Neuronal stem cell (in vitro differentiated cells): Measurements from ENCODE around the gene USP9X.

Experiments
- DNase-seq: peaks from one replicate; pipeline ENCODE4 v3.0.0-alpha.2; 2013; ENCODE audit warnings: low spot score
- H2AFZ ChIP-seq: one replicate; pipeline ENCODE4 v1.6.1; 2013; ENCODE audit warnings: mild to moderate bottlenecking, low read length, inconsistent platforms
- H2AK5ac ChIP-seq: 2 replicates; pipeline ENCODE4 v1.6.1; 2013; ENCODE audit warnings: low read depth, mild to moderate bottlenecking, inconsistent platforms, low read length, moderate library complexity, mixed read lengths
- H2BK120ac ChIP-seq: 2 replicates; pipeline ENCODE4 v1.6.1; 2013; ENCODE audit warnings: low read depth, mild to moderate bottlenecking, inconsistent platforms, low read length, moderate library complexity, mixed read lengths
- H2BK12ac ChIP-seq: one replicate; pipeline ENCODE4 v1.6.1; 2013; ENCODE audit warnings: low read length, inconsistent platforms
- H2BK15ac ChIP-seq: 2 replicates; pipeline ENCODE4 v1.6.1; 2013; ENCODE audit warnings: mild to moderate bottlenecking, low read length, inconsistent platforms, mixed read lengths
- H2BK5ac ChIP-seq: one replicate; pipeline ENCODE4 v1.6.1; 2013; ENCODE audit warnings: inconsistent platforms, mild to moderate bottlenecking, low read length, moderate library complexity
- H3K14ac ChIP-seq: one replicate; pipeline ENCODE4 v1.6.1; 2013; ENCODE audit warnings: low read length, inconsistent platforms
- H3K18ac ChIP-seq: 2 replicates; pipeline ENCODE4 v1.6.1; 2013; ENCODE audit warnings: low read length, inconsistent platforms
- H3K23ac ChIP-seq: 2 replicates; pipeline ENCODE4 v1.6.1; 2013; ENCODE audit warnings: low read depth, mild to moderate bottlenecking, mixed read lengths, low read length, inconsistent platforms; ENCODE audit not compliant: poor library complexity
- H3K27ac ChIP-seq: replicated peaks from 3 replicates; pipeline ENCODE4 v1.5.1; 2013; ENCODE audit warnings: low read length, inconsistent platforms
- H3K27me3 ChIP-seq, 3 experiments: 2 replicates each; pipeline ENCODE4 v1.6.1; 2013; ENCODE audit warnings: low read length in 3 of 3, mild to moderate bottlenecking in 2 of 3, inconsistent platforms in 1 of 3, low read depth in 1 of 3, mixed read lengths in 1 of 3, moderate library complexity in 1 of 3; ENCODE audit not compliant: control insufficient read depth in 3 of 3, insufficient read depth in 3 of 3
- H3K36me3 ChIP-seq, 2 donors: replicated peaks in 1 of 2; 2 replicates each; pipeline ENCODE4 v1.6.1; 2013; ENCODE audit warnings: low read length in 2 of 2; ENCODE audit not compliant: control insufficient read depth in 2 of 2, insufficient read depth in 2 of 2
- H3K4ac ChIP-seq: 2 replicates; pipeline ENCODE4 v1.6.1; 2013; ENCODE audit warnings: inconsistent platforms, mild to moderate bottlenecking, low read length, moderate library complexity
- H3K4me1 ChIP-seq, 2 donors: 1 replicate in 1 of 2; 2 replicates in 1 of 2; pipeline ENCODE4 v1.6.1; 2013; ENCODE audit warnings: low read length in 2 of 2, low read depth in 1 of 2; ENCODE audit not compliant: control insufficient read depth in 2 of 2, insufficient read depth in 1 of 2
- H3K4me2 ChIP-seq: one replicate; pipeline ENCODE4 v1.6.1; 2013; ENCODE audit warnings: mild to moderate bottlenecking, low read length, inconsistent platforms; ENCODE audit not compliant: insufficient read depth, poor library complexity, severe bottlenecking
- H3K4me3 ChIP-seq, 2 donors: 2 replicates each; pipeline ENCODE4 v1.5.1; 2013; ENCODE audit warnings: low read length in 2 of 2, mild to moderate bottlenecking in 2 of 2, inconsistent platforms in 1 of 2, moderate library complexity in 1 of 2
- H3K79me1 ChIP-seq: one replicate; pipeline ENCODE4 v1.6.1; 2013; ENCODE audit warnings: low read depth, mild to moderate bottlenecking, inconsistent platforms, low read length, moderate library complexity
- H3K9ac ChIP-seq: one replicate; pipeline ENCODE4 v1.6.1; 2013; ENCODE audit warnings: mild to moderate bottlenecking, low read depth, low read length, inconsistent platforms; ENCODE audit not compliant: poor library complexity
- H3K9me3 ChIP-seq, 2 donors: replicated peaks in 1 of 2; 2 replicates each; pipeline versions ENCODE3 to v1.6.1; 2013; ENCODE audit warnings: low read length in 2 of 2, mild to moderate bottlenecking in 2 of 2, inconsistent platforms in 1 of 2, low read depth in 1 of 2, mixed read lengths in 1 of 2, moderate library complexity in 1 of 2; ENCODE audit not compliant: control insufficient read depth in 2 of 2, insufficient read depth in 1 of 2
- H4K8ac ChIP-seq: one replicate; pipeline ENCODE4 v1.6.1; 2013; ENCODE audit warnings: low read depth, mild to moderate bottlenecking, inconsistent platforms, low read length, moderate library complexity
- H4K91ac ChIP-seq: one replicate; pipeline ENCODE4 v1.6.1; 2013; ENCODE audit warnings: low read length, low read depth, mild to moderate bottlenecking, inconsistent platforms; ENCODE audit not compliant: poor library complexity
- WGBS, 2 donors: extraction: QIAGEN DNeasy Blood & Tissue Kit; methylation state at CpG; one replicate each; pipeline ENCODE4 v1.1.7; 2013; ENCODE audit warnings: missing lambda C conversion rate in 2 of 2, mixed read lengths in 1 of 2; ENCODE audit not compliant: insufficient read length in 2 of 2, insufficient replicate concordance in 1 of 2; ENCODE audit errors: extremely low coverage in 2 of 2; 5-methylcytosine and 5-hydroxymethylcytosine counted together

Gene USP9X

GRCh38 chrX:41153957-41154356, 68.7 kb downstream of the USP9X start:
- WGBS, 2 donors = no CpG with 5 or more reads among the region's 2 CpGs

GRCh38 chrX:41164449-41164848, 79.2 kb downstream of the USP9X start:
- H3K79me1 ChIP-seq = no peaks in the 10 kb centered on the region
- WGBS, 2 donors = no CpG with 5 or more reads among the region's 4 CpGs
- H2AFZ ChIP-seq = no peak overlapping the region
- no peak overlapping the region for H2BK120ac ChIP-seq
- H4K91ac ChIP-seq = no peak overlapping the region
- no peak overlapping the region for H3K18ac ChIP-seq
- H3K4me1 ChIP-seq = no peaks in the 10 kb centered on the region
- H2BK15ac ChIP-seq = no peak overlapping the region
- H3K9me3 ChIP-seq = no peaks in the 10 kb centered on the region
- no peak overlapping the region for H3K14ac ChIP-seq
- H3K23ac ChIP-seq = no peak overlapping the region
- H2AK5ac ChIP-seq = no peak overlapping the region
- H2BK12ac ChIP-seq = no peak overlapping the region
- DNase-seq = no peak
- no peak overlapping the region for H3K4me2 ChIP-seq
- no peak overlapping the region for H3K27ac ChIP-seq
- H3K4me3 ChIP-seq = no peak overlapping the region
- H3K27me3 ChIP-seq = no peaks in the 10 kb centered on the region
- H2BK5ac ChIP-seq = no peak overlapping the region
- H3K4ac ChIP-seq = no peak overlapping the region
- H3K36me3 ChIP-seq = peaks cover 0 to 84% of the 10 kb centered on the region in 2 donors
- no peak overlapping the region for H3K9ac ChIP-seq
- no peak overlapping the region for H4K8ac ChIP-seq

More at GRCh38 chrX:41153957-41154356, 68.7 kb downstream of the USP9X start:
- Histone ChIP-seq H3K9ac (no peak overlapping the region), H3K4me2 (no peak overlapping the region), H4K91ac (no peak overlapping the region), H3K27me3 (no peaks in the 10 kb centered on the region), H3K9me3 (no peaks in the 10 kb centered on the region), H3K18ac (no peak overlapping the region), H4K8ac (no peak overlapping the region), H2BK5ac (no peak overlapping the region), H2AK5ac (no peak overlapping the region), H3K4me3 (no peak overlapping the region), H3K27ac (no peak overlapping the region), H2BK120ac (no peak overlapping the region), H3K36me3 (peaks cover 0 to 90% of the 10 kb centered on the region in 2 donors), H3K4me1 (no peaks in the 10 kb centered on the region), H2BK15ac (no peak overlapping the region), H3K14ac (no peak overlapping the region), H2AFZ (no peak overlapping the region), H3K23ac (no peak overlapping the region), H3K79me1 (no peaks in the 10 kb centered on the region), H3K4ac (no peak overlapping the region), H2BK12ac (no peak overlapping the region)
- no peak for DNase-seq

- H2BK5ac ChIP-seq = no peak overlapping the region
- H3K18ac ChIP-seq = no peak overlapping the region
- peaks cover 2 to 90% of the 10 kb centered on the region in 2 donors for H3K36me3 ChIP-seq
- no peak overlapping the region for H2BK15ac ChIP-seq
- WGBS, 2 donors = no CpG with 5 or more reads among the region's 4 CpGs
- H2BK12ac ChIP-seq = no peak overlapping the region
- no peak overlapping the region for H2AK5ac ChIP-seq
- no peak overlapping the region for H3K4me3 ChIP-seq
- no peaks in the 10 kb centered on the region for H3K9me3 ChIP-seq
- DNase-seq = no peak
- H3K27ac ChIP-seq = no peak overlapping the region
- no peak overlapping the region for H2AFZ ChIP-seq
- H3K4ac ChIP-seq = no peak overlapping the region
- no peak overlapping the region for H3K14ac ChIP-seq
- no peak overlapping the region for H4K91ac ChIP-seq
- H3K4me1 ChIP-seq = no peaks in the 10 kb centered on the region
- H3K27me3 ChIP-seq = no peaks in the 10 kb centered on the region
- no peak overlapping the region for H4K8ac ChIP-seq
- no peak overlapping the region for H3K23ac ChIP-seq
- H3K79me1 ChIP-seq = no peaks in the 10 kb centered on the region
- H3K4me2 ChIP-seq = no peak overlapping the region
- no peak overlapping the region for H3K9ac ChIP-seq
- no peak overlapping the region for H2BK120ac ChIP-seq
Measured at GRCh38 chrX:41167888-41168287, 82.6 kb downstream of the USP9X start.

DNA sequence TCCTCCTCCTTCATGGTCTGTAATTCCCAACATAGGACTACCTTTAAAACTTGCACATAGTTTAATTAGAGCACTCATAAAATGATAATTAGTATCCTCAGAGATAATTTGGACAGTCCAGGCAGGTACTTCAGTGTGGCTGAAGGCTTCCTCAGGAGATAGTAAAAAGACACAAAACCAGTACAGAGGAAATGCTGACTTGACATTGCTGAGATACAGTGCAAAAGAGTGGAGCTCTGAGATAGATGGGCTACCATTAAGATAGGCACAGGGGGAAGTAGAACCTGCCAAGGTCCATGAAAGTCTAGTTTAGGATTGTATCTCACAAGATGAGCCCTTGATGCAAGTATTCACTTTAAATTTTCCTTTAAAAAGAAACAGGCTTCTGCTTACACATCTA, 91.0 kb downstream of the USP9X start:
- H2AK5ac ChIP-seq = no peak overlapping the region
- H2BK15ac ChIP-seq = no peak overlapping the region
- no peak overlapping the region for H3K4ac ChIP-seq
- no peak overlapping the region for H3K23ac ChIP-seq
- peaks cover 0 to 81% of the 10 kb centered on the region in 2 donors for H3K36me3 ChIP-seq
- no peak overlapping the region for H3K4me2 ChIP-seq
- no peak overlapping the region for H3K9ac ChIP-seq
- H2BK120ac ChIP-seq = no peak overlapping the region
- H3K79me1 ChIP-seq = no peaks in the 10 kb centered on the region
- no peak for DNase-seq
- no peak overlapping the region for H2BK5ac ChIP-seq
- no peaks in the 10 kb centered on the region for H3K27me3 ChIP-seq
- H3K27ac ChIP-seq = no peak overlapping the region
- H4K91ac ChIP-seq = no peak overlapping the region
- no peaks in the 10 kb centered on the region for H3K4me1 ChIP-seq
- H2AFZ ChIP-seq = no peak overlapping the region
- H2BK12ac ChIP-seq = no peak overlapping the region
- H3K4me3 ChIP-seq = no peak overlapping the region
- H3K9me3 ChIP-seq = no peaks in the 10 kb centered on the region
- no peak overlapping the region for H4K8ac ChIP-seq
- no peak overlapping the region for H3K18ac ChIP-seq
- H3K14ac ChIP-seq = no peak overlapping the region
